T-cell (primary cell): ENCODE results near the gene LY86. TPM values are rescaled to one million over a fixed set of nuclear protein-coding genes. Genes with fewer than 3 reads are reported as not detected.
A peak's percentile ranks its signal among the peaks of the same experiment; 100 is the strongest.

Source experiments
- ATAC-seq, 4 experiments: fragments of 200-7000 bp in 3 of 4; fragments of 150-1000 bp in 1 of 4; cut with Tn5 transposase; replicated peaks in 1 of 4; 1 replicate in 3 of 4; 2 replicates in 1 of 4; pipeline ENCODE4 v1.10.0; 2021; ENCODE audit warnings: moderate library complexity in 3 of 4, mild to moderate bottlenecking in 2 of 4, moderate number of reproducible peaks in 1 of 4
- CTCF ChIA-PET, 2 donors: fragments of 300-600 bp; sonication (Branson Sonifier 250); formaldehyde crosslinking; loops; one replicate each; lab custom pipeline; 2022; ENCODE audit warnings: antibody characterized with exemption in 2 of 2; lab: Charles Lee
- POLR2A ChIA-PET, 2 donors: fragments of 300-600 bp; sonication (Branson Sonifier 250); formaldehyde crosslinking; loops; one replicate each; lab custom pipeline; 2022; ENCODE audit warnings: antibody characterized with exemption in 2 of 2; lab: Charles Lee
- DNase-seq, 35 experiments: peaks; one replicate each; pipeline versions ENCODE4 v3.0.0 to v3.0.0-alpha.2; 2013 to 2023
- H3K27ac ChIP-seq: one replicate; pipeline ENCODE4 v1.5.1; 2013; ENCODE audit warnings: low read length
- H3K27me3 ChIP-seq, 2 experiments: replicated peaks in 1 of 2; 1 replicate in 1 of 2; 2 replicates in 1 of 2; pipeline versions ENCODE4 v1.6.1 to v1.7.0; 2013; ENCODE audit warnings: low read length in 1 of 2, mixed read lengths in 1 of 2; ENCODE audit not compliant: control insufficient read depth in 2 of 2, insufficient read depth in 2 of 2; ENCODE audit errors: extremely low read depth in 1 of 2
- H3K36me3 ChIP-seq, 2 donors: 1 replicate in 1 of 2; 2 replicates in 1 of 2; pipeline versions ENCODE4 v1.6.1 to v1.7.0; 2013; ENCODE audit warnings: low read length in 1 of 2; ENCODE audit not compliant: control insufficient read depth in 2 of 2, insufficient read depth in 1 of 2; ENCODE audit errors: extremely low read depth in 1 of 2
- H3K4me1 ChIP-seq, 2 experiments: 1 replicate in 1 of 2; 2 replicates in 1 of 2; pipeline versions ENCODE4 v1.6.1 to v1.7.0; 2013; ENCODE audit warnings: low read length in 2 of 2, mixed read lengths in 1 of 2; ENCODE audit not compliant: insufficient read depth in 2 of 2, control insufficient read depth in 1 of 2; ENCODE audit errors: extremely low read depth in 1 of 2
- H3K4me3 ChIP-seq, 2 donors: 1 replicate in 1 of 2; 2 replicates in 1 of 2; pipeline versions ENCODE4 v1.5.1 to v1.7.0; 2013; ENCODE audit warnings: mild to moderate bottlenecking in 2 of 2, low read length in 1 of 2, moderate library complexity in 1 of 2; ENCODE audit not compliant: control insufficient read depth in 1 of 2; ENCODE audit errors: extremely low read depth in 1 of 2
- H3K9me3 ChIP-seq: 2 replicates; pipeline ENCODE4 v1.7.0; 2013
- H3K27ac Mint-ChIP-seq, 2 donors: one replicate each; pipeline ENCODE4 v1.8.0; 2020 to 2021; ENCODE audit warnings: mild to moderate bottlenecking in 2 of 2, mixed read lengths in 2 of 2
- H3K27me3 Mint-ChIP-seq, 2 donors: one replicate each; pipeline ENCODE4 v1.8.0; 2021 to 2022; ENCODE audit warnings: mixed read lengths in 2 of 2
- H3K36me3 Mint-ChIP-seq: one replicate; pipeline ENCODE4 v1.8.0; 2021; ENCODE audit warnings: mixed read lengths
- H3K4me1 Mint-ChIP-seq, 3 donors: one replicate each; pipeline ENCODE4 v1.8.0; 2020 to 2022; ENCODE audit warnings: mixed read lengths in 3 of 3, mild to moderate bottlenecking in 1 of 3
- H3K4me3 Mint-ChIP-seq, 3 donors: one replicate each; pipeline ENCODE4 v1.8.0; 2020 to 2022; ENCODE audit warnings: mild to moderate bottlenecking in 3 of 3, mixed read lengths in 3 of 3, moderate library complexity in 3 of 3
- H3K9me3 Mint-ChIP-seq, 3 donors: one replicate each; pipeline ENCODE4 v1.8.0; 2020 to 2022; ENCODE audit warnings: mixed read lengths in 3 of 3
- WGBS: methylation state at CpG from one replicate; pipeline ENCODE4 v1.1.5; 2013; ENCODE audit warnings: missing lambda C conversion rate; ENCODE audit not compliant: insufficient coverage; 5-methylcytosine and 5-hydroxymethylcytosine counted together
- total RNA-seq, 35 experiments: library from RNA in 6 of 35; stranded (reverse) in 6 of 35; fragments of 120-200 nt in 1 of 35; gene quantifications; one replicate each; pipeline versions ENCODE4 v1.2.1 to v1.2.4 and lab custom pipeline; 2013 to 2026

LY86 gene
- total RNA-seq, 5 donors from 2014 or later (not counting 1 experiment from before 2014, with no cell fraction given): 0.54 to 3.6 (median 2.5) TPM

GRCh38 chr6:6696867-6697531 is 108.5 kb downstream of the LY86 start:
- ChIA-PET CTCF (interaction anchor here in 1 of 2 donors (0.6 kb wide), 1 partner anchor 917 kb away, joined by 4 read pairs; no protein-coding TSS in a partner anchor), POLR2A (interaction anchor here in 1 of 2 donors (0.6 kb wide), 1 partner anchor 15 kb away, joined by 3 read pairs; no protein-coding TSS in a partner anchor)
- H3K4me3 Mint-ChIP-seq: no peak overlapping the region
- no peaks in the 10 kb centered on the region for H3K9me3 Mint-ChIP-seq
- H3K4me1 ChIP-seq: peaks cover 0 to 2% of the 10 kb centered on the region in 2 experiments
- H3K27ac Mint-ChIP-seq: no peak overlapping the region
- H3K27ac ChIP-seq: no peak overlapping the region
- peaks cover 5 to 13% of the 10 kb centered on the region in 2 donors for H3K27me3 Mint-ChIP-seq
- H3K27me3 ChIP-seq: peaks cover 0 to 26% of the 10 kb centered on the region in 2 experiments
- H3K36me3 Mint-ChIP-seq: no peaks in the 10 kb centered on the region
- DNase-seq (peak in 5 of 35 experiments; percentile 7 to 44 (median 16)), ATAC-seq (no peak)
- peaks cover 2 to 33% (median 7%) of the 10 kb centered on the region in 3 donors for H3K4me1 Mint-ChIP-seq
- H3K9me3 ChIP-seq: no peaks in the 10 kb centered on the region
- 69% methylated on average over 6 of the region's 9 CpGs for WGBS
- no peak overlapping the region for H3K4me3 ChIP-seq
- H3K36me3 ChIP-seq: no peaks in the 10 kb centered on the region

- WGBS: 38% methylated on average over 1 of the region's 3 CpGs
- Mint-ChIP-seq H3K4me1 (peaks cover 2 to 34% (median 7%) of the 10 kb centered on the region in 3 donors), H3K27ac (no peak overlapping the region), H3K36me3 (no peaks in the 10 kb centered on the region), H3K4me3 (no peak overlapping the region), H3K9me3 (no peaks in the 10 kb centered on the region), H3K27me3 (peaks cover 3 to 13% of the 10 kb centered on the region in 2 donors)
- Histone ChIP-seq H3K27me3 (peaks cover 0 to 28% of the 10 kb centered on the region in 2 experiments), H3K4me3 (no peak overlapping the region), H3K36me3 (no peaks in the 10 kb centered on the region), H3K9me3 (no peaks in the 10 kb centered on the region), H3K4me1 (peaks cover 1 to 2% of the 10 kb centered on the region in 2 experiments), H3K27ac (no peak overlapping the region)
- DNase-seq: no peak
- CTCF ChIA-PET: interaction anchor here in 1 of 2 donors (0.6 to 0.7 kb wide), 2 partner anchors 12 to 1078 kb away, joined by 3 to 8 read pairs; no protein-coding TSS in a partner anchor
- POLR2A ChIA-PET: interaction anchor here in 1 of 2 donors (0.6 kb wide), 1 partner anchor 96 kb away, joined by 5 read pairs; no protein-coding TSS in a partner anchor
- ATAC-seq: peak in 1 of 4 experiments; percentile 38
These were observed 109.1 kb downstream of the LY86 start for GRCh38 chr6:6697620-6698019.

DNA sequence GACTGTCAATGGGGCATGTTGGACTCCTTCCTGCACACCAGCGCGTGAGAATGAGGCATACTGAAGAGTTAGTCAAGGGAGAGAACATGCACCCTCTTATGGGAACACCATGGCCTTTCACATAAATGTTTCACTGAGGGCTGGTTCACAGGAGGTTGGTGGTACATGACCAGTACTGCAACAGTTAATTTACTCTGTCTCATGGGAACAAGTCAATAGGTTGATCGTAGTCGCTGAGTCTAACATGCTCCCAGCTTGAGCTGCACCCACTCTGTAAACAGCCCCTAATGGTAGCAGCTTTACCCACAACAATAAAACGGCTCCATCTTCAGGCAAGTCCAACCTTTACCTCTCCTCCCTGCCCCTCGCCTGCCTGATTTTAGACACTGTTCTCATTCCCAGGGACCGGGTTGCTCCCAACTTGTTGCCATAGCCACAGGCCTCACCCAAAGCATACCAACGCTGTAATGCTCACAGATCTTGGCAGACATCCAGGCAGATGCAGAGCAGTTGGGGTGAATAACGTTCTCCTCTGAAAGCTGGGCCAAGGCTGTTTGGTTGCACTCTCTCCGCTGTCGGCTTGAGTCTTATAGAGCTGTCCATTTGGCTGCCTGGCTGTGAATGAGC is 111.3 kb downstream of the LY86 start:
- no peaks in the 10 kb centered on the region for H3K36me3 Mint-ChIP-seq
- H3K4me1 Mint-ChIP-seq: peaks cover 2 to 37% (median 9%) of the 10 kb centered on the region in 3 donors
- WGBS: 60% methylated on average over 11 of the region's 11 CpGs
- ChIA-PET POLR2A (no interaction called here), CTCF (interaction anchor here in 1 of 2 donors (0.6 kb wide), 1 partner anchor 724 kb away, joined by 7 read pairs; no protein-coding TSS in a partner anchor)
- DNase-seq: no peak
- Histone ChIP-seq H3K4me1 (peaks cover 5% of the 10 kb centered on the region in 2 experiments), H3K36me3 (no peaks in the 10 kb centered on the region), H3K27ac (no peak overlapping the region), H3K27me3 (peaks cover 0 to 27% of the 10 kb centered on the region in 2 experiments), H3K9me3 (no peaks in the 10 kb centered on the region), H3K4me3 (no peak overlapping the region)
- no peak for ATAC-seq
- no peak overlapping the region for H3K4me3 Mint-ChIP-seq
- no peak overlapping the region for H3K27ac Mint-ChIP-seq
- peaks cover 0 to 13% of the 10 kb centered on the region in 2 donors for H3K27me3 Mint-ChIP-seq
- H3K9me3 Mint-ChIP-seq: no peaks in the 10 kb centered on the region

- H3K4me3 ChIP-seq: no peak overlapping the region
- 80% methylated on average over 1 of the region's 13 CpGs for WGBS
- Mint-ChIP-seq H3K4me3 (no peak overlapping the region), H3K27ac (no peak overlapping the region), H3K36me3 (no peaks in the 10 kb centered on the region), H3K9me3 (no peaks in the 10 kb centered on the region), H3K27me3 (peaks cover 0 to 12% of the 10 kb centered on the region in 2 donors), H3K4me1 (peaks cover 2 to 29% (median 9%) of the 10 kb centered on the region in 3 donors)
- ChIA-PET CTCF (interaction anchor here in 1 of 2 donors (0.6 kb wide), 1 partner anchor 725 kb away, joined by 7 read pairs; no protein-coding TSS in a partner anchor), POLR2A (no interaction called here)
- H3K36me3 ChIP-seq: no peaks in the 10 kb centered on the region
- peaks cover 5% of the 10 kb centered on the region in 2 experiments for H3K4me1 ChIP-seq
- no peak overlapping the region for H3K27ac ChIP-seq
- H3K9me3 ChIP-seq: no peaks in the 10 kb centered on the region
- ATAC-seq: no peak
- no peak for DNase-seq
- peaks cover 0 to 23% of the 10 kb centered on the region in 2 experiments for H3K27me3 ChIP-seq
These were observed 112.1 kb downstream of the LY86 start for GRCh38 chr6:6700407-6701270.

DNA sequence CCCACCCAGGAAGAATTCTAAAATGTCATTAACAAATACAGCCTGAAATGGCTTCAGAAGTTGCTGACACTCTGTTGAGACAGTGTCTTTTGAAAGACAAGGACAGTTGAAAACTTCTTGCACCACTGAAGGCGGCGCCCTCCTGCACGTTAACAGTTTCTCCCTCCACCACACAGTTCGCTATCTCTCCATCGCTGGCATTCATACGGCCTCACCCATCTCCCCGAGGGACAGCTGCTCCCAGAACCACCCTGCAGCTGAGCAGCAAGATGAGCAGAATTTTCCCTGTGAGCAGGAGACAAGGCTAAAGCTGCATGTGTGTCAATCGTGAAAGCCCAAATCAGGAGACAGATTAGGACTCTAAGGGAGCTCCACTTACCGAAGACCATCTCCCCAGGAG is 113.3 kb downstream of the LY86 start:
- peaks cover 0 to 16% of the 10 kb centered on the region in 2 experiments for H3K27me3 ChIP-seq
- peaks cover 5% of the 10 kb centered on the region in 2 experiments for H3K4me1 ChIP-seq
- no peaks in the 10 kb centered on the region for H3K36me3 Mint-ChIP-seq
- H3K27ac Mint-ChIP-seq: no peak overlapping the region
- ATAC-seq: no peak
- peaks cover 0 to 8% of the 10 kb centered on the region in 2 donors for H3K27me3 Mint-ChIP-seq
- no peaks in the 10 kb centered on the region for H3K9me3 Mint-ChIP-seq
- H3K4me3 ChIP-seq: no peak overlapping the region
- CTCF ChIA-PET: interaction anchor here (0.5 to 0.6 kb wide), 2 partner anchors 23 to 62 kb away, joined by 3 to 4 read pairs; no protein-coding TSS in a partner anchor
- peaks cover 2 to 20% (median 9%) of the 10 kb centered on the region in 3 donors for H3K4me1 Mint-ChIP-seq
- H3K27ac ChIP-seq: no peak overlapping the region
- H3K36me3 ChIP-seq: no peaks in the 10 kb centered on the region
- no peak for DNase-seq
- H3K4me3 Mint-ChIP-seq: no peak overlapping the region
- 60% methylated on average over 3 of the region's 9 CpGs for WGBS
- POLR2A ChIA-PET: interaction anchor here (0.6 to 0.7 kb wide), 3 partner anchors 44 to 446 kb away, joined by 3 to 8 read pairs (median 3); no protein-coding TSS in a partner anchor
- H3K9me3 ChIP-seq: no peaks in the 10 kb centered on the region
